SK-N-SH (cell line): ENCODE data around the gene BTD. TPM values are rescaled to one million over a fixed set of nuclear protein-coding genes. Genes with fewer than 3 reads are reported as not detected.
A peak's percentile ranks its signal among the peaks of the same experiment; 100 is the strongest.

ENCODE experiments used
- CTCF ChIA-PET: fragments of 300-600, 350-600 bp; formaldehyde crosslinking; extraction: SDS; loops from one replicate; lab custom pipeline; 2021; lab: Yijun Ruan, JAX
- POLR2A ChIA-PET: fragments of 350-600 bp; sonication (Branson Sonifier 250); formaldehyde crosslinking; extraction: SDS; loops from one replicate; lab custom pipeline; 2020; ENCODE audit warnings: antibody characterized with exemption, inconsistent platforms; lab: Yijun Ruan, JAX
- DNase-seq: peaks from one replicate; pipeline ENCODE4 v3.0.0; 2012
- H2AFZ ChIP-seq: fragments of 200-600 bp; sonication (generic); 2 replicates; pipeline ENCODE4 v1.8.1; 2016; ENCODE audit warnings: antibody characterized with exemption, mild to moderate bottlenecking, low read depth
- H3F3A ChIP-seq: fragments of 200-600 bp; sonication (generic); replicated peaks from 2 replicates; pipeline ENCODE3; 2016; ENCODE audit warnings: antibody characterized with exemption, mild to moderate bottlenecking; ENCODE audit not compliant: insufficient read depth
- H3K27ac ChIP-seq, 2 experiments: fragments of 200-500 bp in 1 of 2; fragments of 200-600 bp in 1 of 2; sonication (Bioruptor generic) in 1 of 2; sonication (generic), shearing (Covaris generic) in 1 of 2; 2 replicates each; pipeline versions ENCODE4 v1.5.1 to v1.6.1; 2014 to 2016; ENCODE audit warnings: low read depth in 2 of 2, inconsistent platforms in 1 of 2, low read length in 1 of 2, mild to moderate bottlenecking in 1 of 2, mixed read lengths in 1 of 2
- H3K27me3 ChIP-seq: fragments of 200-600 bp; sonication (generic), shearing (Covaris generic); 2 replicates; pipeline ENCODE4 v1.6.1; 2016; ENCODE audit warnings: mixed run types; ENCODE audit not compliant: insufficient read depth
- H3K36me3 ChIP-seq, 2 experiments: fragments of 200-500 bp in 1 of 2; fragments of 200-600 bp in 1 of 2; sonication (Bioruptor generic) in 1 of 2; sonication (generic) in 1 of 2; replicated peaks in 1 of 2; 2 replicates each; pipeline versions ENCODE3 to v1.5.1; 2014 to 2016; ENCODE audit warnings: low read length in 1 of 2, mild to moderate bottlenecking in 1 of 2; ENCODE audit not compliant: insufficient read depth in 2 of 2, control insufficient read depth in 1 of 2
- H3K4me1 ChIP-seq, 2 experiments: fragments of 200-500 bp in 1 of 2; fragments of 200-600 bp in 1 of 2; sonication (Bioruptor generic) in 1 of 2; sonication (generic), shearing (Covaris generic) in 1 of 2; 2 replicates each; pipeline versions ENCODE4 v1.5.1 to v1.6.1; 2014 to 2016; ENCODE audit warnings: low read depth in 1 of 2, low read length in 1 of 2, mixed run types in 1 of 2; ENCODE audit not compliant: insufficient read depth in 2 of 2, control insufficient read depth in 1 of 2
- H3K4me2 ChIP-seq: fragments of 200-600 bp; sonication (generic), shearing (Covaris generic); 2 replicates; pipeline ENCODE4 v1.6.1; 2017; ENCODE audit warnings: mixed run types
- H3K4me3 ChIP-seq, 2 experiments: fragments of 200-500 bp in 1 of 2; fragments of 200-600 bp in 1 of 2; sonication (Bioruptor generic) in 1 of 2; sonication (generic), shearing (Covaris generic) in 1 of 2; 2 replicates each; pipeline versions ENCODE4 v1.5.1 to v1.8.1; 2014 to 2016; ENCODE audit warnings: low read depth in 2 of 2, inconsistent platforms in 1 of 2, low read length in 1 of 2, mild to moderate bottlenecking in 1 of 2, mixed read lengths in 1 of 2, moderate library complexity in 1 of 2
- H3K79me2 ChIP-seq: fragments of 200-600 bp; sonication (generic); 2 replicates; pipeline ENCODE4 v1.8.1; 2017; ENCODE audit warnings: mild to moderate bottlenecking; ENCODE audit not compliant: insufficient read depth
- H3K9ac ChIP-seq: fragments of 200-600 bp; sonication (generic); 2 replicates; pipeline ENCODE4 v1.6.1; 2017; ENCODE audit warnings: mixed run types
- H3K9me2 ChIP-seq: fragments of 200-600 bp; sonication (generic); 2 replicates; pipeline ENCODE4 v1.6.1; 2017; ENCODE audit warnings: mixed run types
- H3K9me3 ChIP-seq: fragments of 200-600 bp; sonication (generic); 2 replicates; pipeline ENCODE4 v1.6.1; 2017; ENCODE audit warnings: mixed run types, mild to moderate bottlenecking, moderate library complexity
- H4K20me1 ChIP-seq: fragments of 200-600 bp; sonication (generic); 2 replicates; pipeline ENCODE4 v1.6.1; 2017; ENCODE audit warnings: mild to moderate bottlenecking, mixed run types; ENCODE audit not compliant: insufficient read depth
- CHD2 ChIP-seq: fragments of 150-350 bp; IDR thresholded peaks from 2 replicates; pipeline ENCODE4 v1.6.1; 2018; ENCODE audit warnings: low read length; ENCODE audit not compliant: partially characterized antibody
- EP300 ChIP-seq, 2 experiments: IDR thresholded peaks; 2 replicates each; pipeline versions ENCODE4 v1.4.0 to v1.6.1; 2012; ENCODE audit warnings: borderline replicate concordance in 1 of 2, low read depth in 1 of 2, low read length in 1 of 2
- EZH2phosphoT487 ChIP-seq: fragments of 200-600 bp; sonication (generic); IDR thresholded peaks from 2 replicates; pipeline ENCODE4 v1.6.1; 2017; ENCODE audit warnings: low read depth, mixed run types, mild to moderate bottlenecking, antibody characterized with exemption, moderate library complexity, borderline replicate concordance
- FOXJ3 ChIP-seq: sonication (generic); formaldehyde crosslinking; IDR thresholded peaks from 2 replicates; pipeline ENCODE4 v1.5.1; 2020; ENCODE audit warnings: mild to moderate bottlenecking, missing genetic modification reagents
- FOXM1 ChIP-seq: IDR thresholded peaks from 2 replicates; pipeline ENCODE4 v1.4.0; 2012; ENCODE audit warnings: low read depth, mild to moderate bottlenecking
- GATA2 ChIP-seq: sonication (generic); formaldehyde crosslinking; IDR thresholded peaks from 2 replicates; pipeline ENCODE4 v1.5.0; 2020; ENCODE audit warnings: mild to moderate bottlenecking, missing genetic modification reagents
- JUND ChIP-seq: IDR thresholded peaks from 2 replicates; pipeline ENCODE4 v1.4.0; 2012
- MEF2A ChIP-seq: IDR thresholded peaks from 2 replicates; pipeline ENCODE4 v1.4.0; 2012; ENCODE audit warnings: low read depth, borderline replicate concordance
- NFIC ChIP-seq: IDR thresholded peaks from 2 replicates; pipeline ENCODE4 v1.4.0; 2012; ENCODE audit warnings: borderline replicate concordance
- POLR2AphosphoS5 ChIP-seq: IDR thresholded peaks from 2 replicates; pipeline ENCODE4 v1.6.1; 2012; ENCODE audit warnings: low read depth, low read length
- RCOR1 ChIP-seq: fragments of 150-350 bp; IDR thresholded peaks from 2 replicates; pipeline ENCODE4 v1.6.1; 2017; ENCODE audit warnings: antibody characterized with exemption, low read length
- REST ChIP-seq: IDR thresholded peaks from 2 replicates; pipeline ENCODE4 v1.6.1; 2012; ENCODE audit warnings: mild to moderate bottlenecking, low read depth, low read length, moderate library complexity
- RFX5 ChIP-seq: IDR thresholded peaks from 2 replicates; pipeline ENCODE4 v1.6.1; 2012; ENCODE audit warnings: mild to moderate bottlenecking, improper control_type of control experiment, low read length
- RXRA ChIP-seq: IDR thresholded peaks from 2 replicates; pipeline ENCODE4 v1.4.0; 2012; ENCODE audit warnings: low read depth, mild to moderate bottlenecking, borderline replicate concordance
- SIN3A ChIP-seq: IDR thresholded peaks from 2 replicates; pipeline ENCODE4 v1.6.1; 2012; ENCODE audit warnings: low read depth, mild to moderate bottlenecking, low read length, moderate library complexity, borderline replicate concordance
- TAF1 ChIP-seq: IDR thresholded peaks from 2 replicates; pipeline ENCODE4 v1.6.1; 2012; ENCODE audit warnings: low read depth, mild to moderate bottlenecking, low read length, moderate library complexity, borderline replicate concordance
- TCF12 ChIP-seq: IDR thresholded peaks from 2 replicates; pipeline ENCODE4 v1.4.0; 2012
- USF1 ChIP-seq: IDR thresholded peaks from 2 replicates; pipeline ENCODE4 v1.4.0; 2012; ENCODE audit warnings: low read depth, borderline replicate concordance
- USF2 ChIP-seq: fragments of 150-350 bp; IDR thresholded peaks from 2 replicates; pipeline ENCODE4 v1.6.1; 2017; ENCODE audit warnings: antibody characterized with exemption, low read length, low read depth, borderline replicate concordance
- YY1 ChIP-seq: IDR thresholded peaks from 2 replicates; pipeline ENCODE4 v1.4.0; 2012; ENCODE audit warnings: low read depth, mild to moderate bottlenecking
- WGBS: methylation state at CpG from one replicate; pipeline ENCODE4 v1.1.6; 2017; ENCODE audit warnings: low lambda C conversion rate; 5-methylcytosine and 5-hydroxymethylcytosine counted together
- polyA plus RNA-seq, 3 experiments: library from polyadenylated mRNA; depleted of rRNA; stranded (reverse); fragments of >200 nt; gene quantifications; 2 replicates each; pipeline ENCODE4 v1.2.3, GENCODE V29; 2012
- TF ChIP-seq, protein P1 (sequence below): fragments of 200-600 bp; sonication (generic); IDR thresholded peaks from 2 replicates; pipeline ENCODE4 v1.6.1; 2017; ENCODE audit warnings: antibody characterized with exemption, mild to moderate bottlenecking, moderate library complexity
- TF ChIP-seq, protein P2 (sequence below): fragments of 150-350 bp; IDR thresholded peaks from 2 replicates; pipeline ENCODE4 v1.6.1; 2016; ENCODE audit warnings: mild to moderate bottlenecking, low read depth, low read length
- TF ChIP-seq, protein P3 (sequence below): IDR thresholded peaks from 2 replicates; pipeline ENCODE4 v1.4.0; 2012; ENCODE audit warnings: low read depth, borderline replicate concordance

The BTD gene
- polyA plus RNA-seq, 1 of the 3 experiments (the other 2 are of a cell fraction): 23.6 TPM

GRCh38 chr3:15685927-15686326 lies 84.4 kb downstream of the BTD start:
- CTCF ChIA-PET: interaction anchor here (1.9 kb wide), 1 partner anchor 55 kb away, joined by 6 read pairs; no protein-coding TSS in a partner anchor
- TF ChIP-seq POLR2AphosphoS5 (peak; percentile 53; the same call in 1 of the 2 replicates), SIN3A (0 out of 2 replicates have a peak, but pooled peaks have one; percentile 27), NFIC (0 out of 2 replicates have a peak, but pooled peaks have one; percentile 22), YY1 (no peak), RFX5 (no peak), RCOR1 (peak; percentile 87; the same call in 1 of the 2 replicates), JUND (peak; percentile 45), EZH2phosphoT487 (no peak), RXRA (peak; percentile 65), TAF1 (no peak), CHD2 (peak; percentile 72), TCF12 (peak; percentile 71), FOXM1 (0 out of 2 replicates have a peak, but pooled peaks have one; percentile 38), EP300 (IDR thresholded peaks at IDR 0.05; ENCODE audit: borderline replicate concordance in 1 of 2, low read depth in 1 of 2, low read length in 1 of 2) (peak; percentile 71 to 80; a peak in 3 of 4 replicates), USF2 (no peak), MEF2A (no peak), GATA2 (CRISPR knock-in tag) (peak; percentile 100), FOXJ3 (peak; percentile 98), USF1 (no peak), REST (no peak)
- TF ChIP-seq, protein P1, sequence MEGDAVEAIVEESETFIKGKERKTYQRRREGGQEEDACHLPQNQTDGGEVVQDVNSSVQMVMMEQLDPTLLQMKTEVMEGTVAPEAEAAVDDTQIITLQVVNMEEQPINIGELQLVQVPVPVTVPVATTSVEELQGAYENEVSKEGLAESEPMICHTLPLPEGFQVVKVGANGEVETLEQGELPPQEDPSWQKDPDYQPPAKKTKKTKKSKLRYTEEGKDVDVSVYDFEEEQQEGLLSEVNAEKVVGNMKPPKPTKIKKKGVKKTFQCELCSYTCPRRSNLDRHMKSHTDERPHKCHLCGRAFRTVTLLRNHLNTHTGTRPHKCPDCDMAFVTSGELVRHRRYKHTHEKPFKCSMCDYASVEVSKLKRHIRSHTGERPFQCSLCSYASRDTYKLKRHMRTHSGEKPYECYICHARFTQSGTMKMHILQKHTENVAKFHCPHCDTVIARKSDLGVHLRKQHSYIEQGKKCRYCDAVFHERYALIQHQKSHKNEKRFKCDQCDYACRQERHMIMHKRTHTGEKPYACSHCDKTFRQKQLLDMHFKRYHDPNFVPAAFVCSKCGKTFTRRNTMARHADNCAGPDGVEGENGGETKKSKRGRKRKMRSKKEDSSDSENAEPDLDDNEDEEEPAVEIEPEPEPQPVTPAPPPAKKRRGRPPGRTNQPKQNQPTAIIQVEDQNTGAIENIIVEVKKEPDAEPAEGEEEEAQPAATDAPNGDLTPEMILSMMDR: no peak
- TF ChIP-seq, protein P2, sequence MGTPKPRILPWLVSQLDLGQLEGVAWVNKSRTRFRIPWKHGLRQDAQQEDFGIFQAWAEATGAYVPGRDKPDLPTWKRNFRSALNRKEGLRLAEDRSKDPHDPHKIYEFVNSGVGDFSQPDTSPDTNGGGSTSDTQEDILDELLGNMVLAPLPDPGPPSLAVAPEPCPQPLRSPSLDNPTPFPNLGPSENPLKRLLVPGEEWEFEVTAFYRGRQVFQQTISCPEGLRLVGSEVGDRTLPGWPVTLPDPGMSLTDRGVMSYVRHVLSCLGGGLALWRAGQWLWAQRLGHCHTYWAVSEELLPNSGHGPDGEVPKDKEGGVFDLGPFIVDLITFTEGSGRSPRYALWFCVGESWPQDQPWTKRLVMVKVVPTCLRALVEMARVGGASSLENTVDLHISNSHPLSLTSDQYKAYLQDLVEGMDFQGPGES: no peak
- TF ChIP-seq, protein P3, sequence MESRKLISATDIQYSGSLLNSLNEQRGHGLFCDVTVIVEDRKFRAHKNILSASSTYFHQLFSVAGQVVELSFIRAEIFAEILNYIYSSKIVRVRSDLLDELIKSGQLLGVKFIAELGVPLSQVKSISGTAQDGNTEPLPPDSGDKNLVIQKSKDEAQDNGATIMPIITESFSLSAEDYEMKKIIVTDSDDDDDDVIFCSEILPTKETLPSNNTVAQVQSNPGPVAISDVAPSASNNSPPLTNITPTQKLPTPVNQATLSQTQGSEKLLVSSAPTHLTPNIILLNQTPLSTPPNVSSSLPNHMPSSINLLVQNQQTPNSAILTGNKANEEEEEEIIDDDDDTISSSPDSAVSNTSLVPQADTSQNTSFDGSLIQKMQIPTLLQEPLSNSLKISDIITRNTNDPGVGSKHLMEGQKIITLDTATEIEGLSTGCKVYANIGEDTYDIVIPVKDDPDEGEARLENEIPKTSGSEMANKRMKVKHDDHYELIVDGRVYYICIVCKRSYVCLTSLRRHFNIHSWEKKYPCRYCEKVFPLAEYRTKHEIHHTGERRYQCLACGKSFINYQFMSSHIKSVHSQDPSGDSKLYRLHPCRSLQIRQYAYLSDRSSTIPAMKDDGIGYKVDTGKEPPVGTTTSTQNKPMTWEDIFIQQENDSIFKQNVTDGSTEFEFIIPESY: no peak

More at GRCh38 chr3:15685927-15686326, 84.4 kb downstream of the BTD start:
- Histone ChIP-seq H3K4me2 (peak overlapping the region; percentile 8; the same call in 1 of the 2 replicates), H3K9ac (no peak overlapping the region), H3F3A (peaks cover 22% of the 10 kb centered on the region), H3K27ac (peak overlapping the region; percentile 42 to 83), H3K9me3 (no peaks in the 10 kb centered on the region), H3K9me2 (no peaks in the 10 kb centered on the region), H3K4me3 (no peak overlapping the region), H3K4me1 (peaks cover 29 to 33% of the 10 kb centered on the region in 2 experiments), H3K79me2 (peaks cover 39% of the 10 kb centered on the region), H3K27me3 (no peaks in the 10 kb centered on the region), H3K36me3 (peaks cover 77 to 90% of the 10 kb centered on the region in 2 experiments), H4K20me1 (no peaks in the 10 kb centered on the region), H2AFZ (no peak overlapping the region)
- POLR2A ChIA-PET: no interaction called here
- DNase-seq: peak; percentile 58
- 40% methylated on average over 7 of the region's 7 CpGs for WGBS
